ENCODE results near the gene ZBTB7A.
A peak's percentile ranks its signal among the peaks of the same experiment; 100 is the strongest.

Gene ZBTB7A

DNA sequence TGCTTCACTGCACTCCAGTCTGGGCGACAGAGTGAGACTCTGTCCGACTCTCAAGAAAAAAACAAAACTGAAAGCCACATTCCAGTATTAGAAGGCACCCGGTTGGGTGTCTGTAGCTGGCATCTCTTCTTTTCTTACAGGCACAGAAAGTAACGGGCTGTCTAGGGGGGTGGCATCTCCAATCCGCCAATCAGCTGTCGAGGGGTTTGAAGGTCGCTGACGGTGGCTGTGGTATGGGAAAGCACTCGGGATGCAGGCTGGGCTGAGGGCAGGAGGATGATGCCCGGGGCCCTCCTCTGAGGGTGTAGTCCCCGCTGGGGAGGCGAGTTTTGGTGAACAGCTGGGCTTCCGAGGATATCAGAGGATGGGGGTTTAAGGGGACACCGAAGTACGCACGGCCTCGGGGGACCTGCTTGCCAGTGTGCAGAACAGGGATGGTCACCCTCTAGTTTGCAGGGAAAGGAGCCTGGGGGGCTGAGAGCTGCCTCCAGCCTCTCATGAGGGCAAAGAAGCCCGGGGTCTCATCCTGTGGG lies 27.0 kb upstream of the ZBTB7A start:
- DNase-seq: no peak

DNA sequence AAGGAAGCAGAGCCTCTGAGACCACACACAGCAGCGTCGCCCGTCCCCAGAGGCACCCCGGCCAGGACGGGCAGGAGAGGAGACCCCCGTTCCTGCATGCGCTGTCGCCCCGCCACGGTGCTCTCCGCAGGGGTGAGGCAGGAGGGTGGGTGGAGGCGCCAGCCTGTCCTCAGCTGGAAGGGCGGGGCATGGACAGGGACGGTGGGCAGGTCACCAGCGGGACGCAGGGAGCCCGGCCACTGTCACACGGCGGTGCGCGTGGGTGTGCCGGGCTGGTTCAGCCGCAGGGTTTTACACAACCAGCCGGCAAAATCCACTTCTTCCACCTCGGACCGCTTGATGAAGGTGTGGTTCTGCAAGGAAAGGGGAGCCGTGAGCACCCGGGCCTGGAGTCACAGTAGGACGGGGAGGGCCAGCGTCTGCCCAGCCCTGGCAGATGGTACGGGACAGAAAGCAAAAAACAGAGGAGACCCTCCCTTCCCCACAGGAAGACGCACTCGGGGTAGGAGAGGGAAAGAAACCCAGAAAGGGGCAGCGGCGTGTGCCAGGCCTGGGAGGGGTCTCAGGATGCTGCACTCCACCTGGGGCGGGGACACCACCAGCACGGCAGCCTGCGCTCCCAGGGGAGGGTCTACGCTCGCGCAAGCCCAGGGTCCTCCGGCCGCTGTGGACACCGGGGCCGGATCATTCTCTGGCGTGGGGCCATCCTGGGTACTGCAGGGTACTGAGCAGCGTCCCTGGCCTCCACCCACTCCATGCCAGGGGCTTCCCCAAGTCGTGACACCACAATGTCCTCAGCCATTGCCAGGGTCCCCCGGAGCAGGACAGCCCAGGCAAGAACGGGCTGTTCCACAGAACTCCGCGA lies 23.9 kb upstream of the ZBTB7A start:
- DNase-seq: no peak

GRCh38 chr19:4089946-4090345 lies 23.2 kb upstream of the ZBTB7A start:
- no peak for DNase-seq

DNA sequence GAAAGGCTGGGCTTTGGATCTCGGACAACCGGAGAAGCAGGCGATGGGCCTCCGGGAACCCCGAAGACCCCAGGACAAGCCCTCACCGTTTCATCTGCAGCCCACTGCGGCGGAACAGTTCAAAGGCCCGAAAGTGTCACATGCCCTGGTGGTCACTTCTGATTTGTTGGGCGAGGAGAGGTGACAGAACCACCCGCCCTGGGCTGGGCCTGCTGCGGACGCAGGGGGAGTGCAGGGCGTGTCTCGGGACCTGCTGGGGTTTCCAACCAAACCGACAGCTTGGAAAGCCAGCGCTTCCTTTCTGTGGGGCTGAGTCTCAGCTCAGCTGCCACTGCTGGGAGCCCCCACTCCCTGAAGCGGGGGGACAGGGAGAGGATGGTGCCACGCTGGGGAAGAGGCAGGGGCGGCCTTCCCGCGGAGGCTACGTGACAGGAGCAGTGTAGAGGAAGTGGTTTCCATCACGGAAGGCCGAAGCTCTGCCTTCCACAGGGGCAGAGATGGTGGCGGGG lies 22.8 kb upstream of the ZBTB7A start:
- DNase-seq: peak; percentile 56

GRCh38 chr19:4088975-4089374 lies 22.3 kb upstream of the ZBTB7A start:
- DNase-seq: peak; percentile 67

DNA sequence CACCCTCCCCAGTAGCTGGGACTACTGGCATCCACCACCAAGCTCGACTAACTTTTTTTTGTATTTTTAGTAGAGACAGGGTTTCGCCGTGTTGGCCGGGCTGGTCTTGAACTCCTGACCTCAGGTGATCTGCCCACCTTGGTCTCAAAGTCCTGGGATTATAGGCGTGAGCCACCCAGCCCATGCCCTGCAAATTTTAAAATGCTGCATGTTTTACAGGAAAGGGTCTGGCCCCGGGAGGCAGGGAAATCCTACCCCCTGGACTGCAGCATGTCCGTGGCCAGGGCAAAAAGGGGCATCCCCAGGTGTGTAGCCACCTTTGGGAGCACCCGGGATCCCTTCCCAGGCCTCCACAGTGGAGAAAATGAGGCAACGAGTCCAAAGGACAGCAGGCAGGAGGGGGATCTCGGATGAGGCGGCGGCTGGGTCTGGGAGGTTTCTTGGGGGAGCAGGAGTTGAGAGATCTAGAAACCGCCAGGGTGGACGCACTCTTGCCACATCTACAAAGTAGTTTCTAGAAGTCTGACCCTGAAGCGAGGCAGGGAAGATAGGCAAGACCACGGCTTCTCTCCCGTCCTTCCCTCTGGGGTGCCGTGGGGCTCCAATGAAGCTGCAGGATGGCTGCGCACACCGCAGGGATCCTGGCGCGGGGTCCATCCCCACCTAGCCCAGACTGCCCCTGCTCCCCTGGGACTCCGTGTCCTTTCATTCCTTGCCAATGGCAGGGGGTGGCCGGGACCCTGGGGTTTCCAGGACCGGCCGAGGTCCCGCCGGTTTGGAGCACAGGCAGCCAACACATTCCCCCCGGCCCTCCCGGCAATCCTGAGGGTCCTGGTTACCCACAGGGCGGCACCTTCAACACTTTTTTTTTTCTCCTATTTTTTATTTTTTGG lies 21.3 kb upstream of the ZBTB7A start:
- DNase-seq: no peak

DNA sequence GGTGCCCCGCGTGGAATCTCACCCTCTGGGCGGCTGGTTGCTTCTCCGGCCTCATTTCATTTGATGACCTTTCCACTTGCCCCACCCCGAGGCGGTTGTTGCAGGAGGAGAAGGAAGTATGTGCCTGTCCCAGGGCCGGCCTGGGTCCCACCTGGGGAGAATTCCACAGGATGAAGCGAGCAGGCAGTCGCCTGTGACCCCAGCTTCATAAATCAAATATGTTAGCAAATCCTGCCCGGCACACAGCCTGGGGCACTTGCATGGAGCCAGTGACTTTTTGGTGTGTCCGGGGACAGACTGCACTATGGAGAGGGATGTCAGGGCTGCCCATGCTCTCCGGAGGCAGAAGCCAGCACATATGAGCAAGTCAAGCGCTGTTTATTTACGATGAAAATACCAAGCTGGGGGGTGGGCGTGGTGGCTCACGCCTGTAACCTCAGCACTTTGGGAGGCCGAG lies 19.7 kb upstream of the ZBTB7A start:
- no peak for DNase-seq

- DNase-seq: no peak
Measured at GRCh38 chr19:4084547-4084877, 17.8 kb upstream of the ZBTB7A start.

DNA sequence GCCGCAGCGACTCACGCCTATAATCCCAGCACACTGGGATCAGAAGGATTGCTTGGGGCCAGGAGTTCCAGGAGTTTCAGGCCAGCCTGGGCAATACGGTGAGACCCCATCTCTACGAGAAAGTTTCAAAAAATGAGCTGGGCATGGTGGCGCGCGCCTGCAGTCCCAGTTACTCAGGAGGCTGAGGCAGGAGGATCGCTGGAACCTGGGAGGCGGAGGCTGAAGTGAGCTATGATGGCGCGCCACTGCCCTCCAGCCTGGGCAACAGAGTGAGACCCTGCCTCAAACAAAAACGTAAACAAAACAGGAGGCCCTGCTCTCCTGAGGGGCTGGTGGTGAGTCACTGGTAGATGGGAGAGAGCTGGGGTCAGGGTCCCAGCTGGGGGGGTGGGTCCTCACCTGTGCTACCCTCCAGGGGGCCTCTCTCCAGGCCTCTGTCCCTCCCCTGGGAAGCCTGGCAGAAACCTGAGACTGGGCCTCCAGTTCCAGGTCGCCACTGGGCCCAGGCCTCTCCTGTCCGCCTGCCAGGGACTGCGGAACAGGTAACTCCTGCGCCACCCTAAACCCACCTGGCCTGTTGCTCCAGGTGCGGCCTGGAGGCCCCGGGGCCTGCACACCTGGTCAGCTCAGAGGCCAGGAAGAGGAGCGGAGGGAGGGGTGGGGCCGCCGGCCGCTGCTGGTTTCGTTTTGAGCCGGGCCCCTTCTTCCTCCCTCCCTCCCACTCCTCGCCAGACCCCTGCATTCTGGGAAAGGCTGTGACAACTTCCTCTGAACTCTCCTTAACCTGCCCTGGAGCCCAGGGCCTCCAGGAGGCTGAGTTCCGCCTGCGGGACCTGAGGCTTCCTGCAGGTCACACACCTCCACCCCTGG lies 17.2 kb upstream of the ZBTB7A start:
- DNase-seq: peak; percentile 45

DNA sequence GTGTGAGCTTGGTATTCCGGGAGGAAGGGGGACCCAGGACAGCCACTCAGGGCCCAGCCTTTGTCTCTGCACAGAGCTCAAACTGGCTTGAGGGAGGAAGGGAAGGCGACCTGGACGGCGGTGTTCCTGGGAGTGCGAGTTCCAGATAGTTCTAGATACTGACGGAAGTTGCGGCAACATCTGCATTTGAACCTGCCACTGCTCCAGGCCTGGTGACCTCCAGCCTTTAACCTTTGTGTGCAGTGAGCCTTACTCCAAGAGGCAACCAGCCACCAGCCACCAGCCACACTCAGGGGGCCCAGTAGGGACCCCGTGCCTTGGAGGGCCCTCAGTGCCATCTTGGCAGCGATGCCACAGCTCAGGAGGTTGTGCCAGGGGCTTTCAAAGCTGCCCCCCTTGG lies 15.5 kb upstream of the ZBTB7A start:
- DNase-seq: no peak

- DNase-seq: no peak
Measured at GRCh38 chr19:4081441-4082129, 14.9 kb upstream of the ZBTB7A start.

- no peak for DNase-seq
Measured at GRCh38 chr19:4080473-4080872, 13.8 kb upstream of the ZBTB7A start.

- DNase-seq: peak; percentile 55
Measured at GRCh38 chr19:4077800-4078684, 11.3 kb upstream of the ZBTB7A start.

DNA sequence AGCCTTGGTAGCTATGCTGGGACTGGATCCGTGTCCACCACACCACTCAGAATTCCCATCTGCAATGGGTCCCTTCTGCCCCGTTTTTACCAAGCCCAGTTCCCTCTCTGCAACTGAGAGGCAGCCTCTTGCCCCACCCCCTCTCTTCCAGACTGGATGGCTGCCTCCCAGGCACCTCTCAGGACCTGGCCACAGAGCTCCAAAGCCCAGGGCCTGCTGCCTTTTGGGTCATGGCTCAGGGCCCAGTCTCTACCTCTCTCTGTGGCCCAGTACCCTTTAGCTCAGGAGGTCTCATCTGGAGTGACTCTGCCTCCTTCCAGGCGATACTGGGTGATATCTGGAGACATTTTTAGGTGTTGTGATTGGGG lies 10.3 kb upstream of the ZBTB7A start:
- DNase-seq: no peak

GRCh38 chr19:4075373-4075772 lies 8.7 kb upstream of the ZBTB7A start:
- no peak for DNase-seq

- DNase-seq: no peak
Measured at GRCh38 chr19:4071610-4072009, 4.9 kb upstream of the ZBTB7A start.

DNA sequence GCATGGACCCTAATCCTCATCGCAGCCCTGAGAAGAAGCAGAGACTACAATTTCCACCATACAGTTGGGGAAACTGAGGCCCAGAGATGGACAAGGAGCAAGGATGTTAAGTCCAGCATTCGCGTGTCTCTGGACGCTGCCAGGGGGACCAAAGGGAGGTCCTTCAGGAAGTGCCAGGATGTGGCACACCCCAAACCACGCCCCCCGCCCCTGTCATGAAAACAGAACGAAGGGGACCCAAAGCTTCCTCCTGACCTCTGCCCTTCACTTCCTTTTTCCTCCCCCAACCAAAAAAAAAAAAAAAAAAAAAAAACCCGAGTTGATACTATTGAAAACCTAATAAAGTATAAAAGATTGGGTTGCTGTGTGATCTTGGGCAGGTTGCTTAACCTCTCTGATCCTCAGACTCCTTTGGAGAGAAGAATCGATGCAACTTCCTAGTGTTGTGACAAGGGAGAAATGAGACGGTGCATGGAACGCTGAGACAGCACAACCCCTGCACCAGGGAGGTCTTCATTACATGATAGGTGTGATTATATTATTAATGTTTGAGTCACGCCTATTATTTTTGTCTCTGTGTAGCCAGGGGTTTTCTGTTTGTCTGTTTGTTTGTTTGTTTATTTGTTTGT lies 2.7 kb upstream of the ZBTB7A start:
- DNase-seq: peak; percentile 59

DNA sequence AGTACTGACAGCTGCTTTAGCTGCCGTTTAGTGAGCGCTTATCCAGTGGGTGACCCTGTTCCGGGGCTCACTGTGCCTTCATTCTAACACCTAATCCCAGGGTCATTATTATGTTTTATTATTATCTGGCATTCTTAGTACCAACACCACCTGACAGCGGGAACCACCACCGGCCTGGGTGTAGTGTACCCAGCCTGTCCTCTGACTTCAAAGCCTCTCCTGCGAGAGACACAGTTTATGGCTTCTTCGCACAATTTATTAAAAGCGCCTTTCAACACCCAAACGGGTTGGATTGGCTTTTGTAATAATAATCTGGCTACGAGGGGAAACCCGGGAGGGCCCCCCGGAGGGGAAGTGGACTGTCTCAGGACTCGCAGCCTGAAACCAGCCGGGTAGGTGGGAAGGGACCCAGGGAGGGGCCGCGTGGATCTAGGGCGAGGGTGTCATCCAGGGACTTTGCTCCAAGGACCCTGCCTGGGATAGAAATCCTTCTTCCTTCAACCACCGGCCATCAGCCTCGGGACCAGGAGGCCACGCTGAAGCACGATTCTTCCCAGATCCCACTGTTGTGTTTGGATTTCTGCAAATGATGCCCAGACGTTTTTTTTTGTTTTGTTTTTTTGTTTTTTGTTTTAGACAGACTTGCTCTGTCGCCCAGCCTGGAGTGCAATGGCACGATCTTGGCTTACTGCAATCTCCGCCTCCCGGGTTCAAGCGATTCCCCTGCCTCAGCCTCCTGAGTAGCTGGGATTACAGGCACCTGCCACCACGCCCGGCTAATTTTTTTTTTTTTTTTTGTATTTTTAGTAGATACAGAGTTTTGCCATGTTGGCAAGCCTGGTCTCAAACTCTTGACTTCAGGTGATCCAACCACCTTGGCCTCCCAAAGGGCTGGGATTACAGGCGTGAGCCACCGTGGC lies 1.6 kb upstream of the ZBTB7A start:
- DNase-seq: no peak

GRCh38 chr19:4067396-4068046 lies 822 bp upstream of the ZBTB7A start:
- DNase-seq: no peak

All from activated gamma-delta T cell treated with Interleukin-2 at 50 U/mL for 16 hours (primary cell).